ENCODE measurements around the gene PCDHGB4. TPM values are rescaled to one million over a fixed set of nuclear protein-coding genes. Genes with fewer than 3 reads are reported as not detected.
"Not testable (repeated sequence)": the region's sequence is repeated elsewhere in the genome, so short reads cannot be mapped to it uniquely, and the experiment has no call there.

Gene PCDHGB4
- total RNA-seq, 1 experiment from 2014 or later = not detected

- no peak for DNase-seq (ENCODE audit: low spot score)
- in situ Hi-C loops (cut with HindIII; ENCODE audit: low sequenced_read_pairs) = no loop called here
These were observed 31.8 kb downstream of the PCDHGB4 start for GRCh38 chr5:141419074-141419880.

GRCh38 chr5:141420855-141421488 lies 33.5 kb downstream of the PCDHGB4 start, which contains the start of gene PCDHGA11:
PCDHGA11 (plus strand) TSS chr5:141421051; CDS start chr5:141421228, 177 bp downstream.
- DNase-seq (ENCODE audit: low spot score) = no peak
- in situ Hi-C loops (cut with HindIII; ENCODE audit: low sequenced_read_pairs) = no loop called here

GRCh38 chr5:141421489-141421855 lies 34.0 kb downstream of the PCDHGB4 start:
- DNase-seq (ENCODE audit: low spot score) = no peak
- in situ Hi-C loops (cut with HindIII; ENCODE audit: low sequenced_read_pairs) = no loop called here

GRCh38 chr5:141422742-141423291 lies 35.3 kb downstream of the PCDHGB4 start:
- DNase-seq (ENCODE audit: low spot score) = no peak
- in situ Hi-C loops (cut with HindIII; ENCODE audit: low sequenced_read_pairs) = no loop called here

- in situ Hi-C loops (cut with HindIII; ENCODE audit: low sequenced_read_pairs) = no loop called here
- no peak for DNase-seq (ENCODE audit: low spot score)
These were observed 40.4 kb downstream of the PCDHGB4 start for GRCh38 chr5:141427783-141428426.

- in situ Hi-C loops (cut with HindIII; ENCODE audit: low sequenced_read_pairs) = no loop called here
- peak; percentile 23 for DNase-seq (ENCODE audit: low spot score)
These were observed 43.0 kb downstream of the PCDHGB4 start, which contains the start of gene PCDHGA12 for GRCh38 chr5:141430332-141431113. PCDHGA12 (plus strand) TSS chr5:141430507; CDS start chr5:141430760, 253 bp downstream.

GRCh38 chr5:141431286-141431685 lies 43.8 kb downstream of the PCDHGB4 start:
- no peak for DNase-seq (ENCODE audit: low spot score)
- in situ Hi-C loops (cut with HindIII; ENCODE audit: low sequenced_read_pairs) = no loop called here

GRCh38 chr5:141432308-141432707 lies 44.8 kb downstream of the PCDHGB4 start:
- in situ Hi-C loops (cut with HindIII; ENCODE audit: low sequenced_read_pairs); DNase-seq (ENCODE audit: low spot score): not testable (repeated sequence)

GRCh38 chr5:141432726-141433125 lies 45.2 kb downstream of the PCDHGB4 start:
- in situ Hi-C loops (cut with HindIII; ENCODE audit: low sequenced_read_pairs) = not testable (repeated sequence)

GRCh38 chr5:141434006-141434405 lies 46.5 kb downstream of the PCDHGB4 start:
- no peak for DNase-seq (ENCODE audit: low spot score)
- in situ Hi-C loops (cut with HindIII; ENCODE audit: low sequenced_read_pairs) = no loop called here

More at GRCh38 chr5:141432726-141433125, 45.2 kb downstream of the PCDHGB4 start:
- DNase-seq (ENCODE audit: low spot score) = not testable (repeated sequence)

GRCh38 chr5:141437221-141437620 lies 49.7 kb downstream of the PCDHGB4 start:
- in situ Hi-C loops (cut with HindIII; ENCODE audit: low sequenced_read_pairs) = no loop called here

GRCh38 chr5:141439411-141440141 lies 52.1 kb downstream of the PCDHGB4 start:
- DNase-seq (ENCODE audit: low spot score) = peak; percentile 2

More at GRCh38 chr5:141437221-141437620, 49.7 kb downstream of the PCDHGB4 start:
- DNase-seq (ENCODE audit: low spot score) = no peak

More at GRCh38 chr5:141439411-141440141, 52.1 kb downstream of the PCDHGB4 start:
- in situ Hi-C loops (cut with HindIII; ENCODE audit: low sequenced_read_pairs) = no loop called here

Other genes starting within 250 kb of the PCDHGB4 start
- not detected in 2 replicates for gene PCDHB6, start 237.6 kb upstream of the PCDHGB4 start, total RNA-seq (2014; rRNA removed; shearing (Covaris generic))
- not detected in 2 replicates for gene PCDHB7, start 215.1 kb upstream of the PCDHGB4 start, total RNA-seq (2014; rRNA removed; shearing (Covaris generic))
- gene PCDHB8, start 209.9 kb upstream of the PCDHGB4 start, total RNA-seq (2014; rRNA removed; shearing (Covaris generic)) = 0.10 TPM in 1 of 2 replicates, not detected in the other
- gene PCDHB16, start 205.3 kb upstream of the PCDHGB4 start, total RNA-seq (2014; rRNA removed; shearing (Covaris generic)) = 0.25 and 1.3 TPM in 2 replicates
- 0.18 and 7.3 TPM in 2 replicates for gene PCDHB9, start 200.5 kb upstream of the PCDHGB4 start, total RNA-seq (2014; rRNA removed; shearing (Covaris generic))
- 0.44 TPM in 1 of 2 replicates, not detected in the other for gene PCDHB10, start 195.3 kb upstream of the PCDHGB4 start, total RNA-seq (2014; rRNA removed; shearing (Covaris generic))
- gene PCDHB11, start 188.1 kb upstream of the PCDHGB4 start, total RNA-seq (2014; rRNA removed; shearing (Covaris generic)) = 0.10 and 1.4 TPM in 2 replicates
- gene PCDHB12, start 179.0 kb upstream of the PCDHGB4 start, total RNA-seq (2014; rRNA removed; shearing (Covaris generic)) = not detected in 2 replicates
- gene PCDHB13, start 173.8 kb upstream of the PCDHGB4 start, total RNA-seq (2014; rRNA removed; shearing (Covaris generic)) = not detected in 2 replicates
- gene PCDHB14, start 164.4 kb upstream of the PCDHGB4 start, total RNA-seq (2014; rRNA removed; shearing (Covaris generic)) = 0.27 and 0.55 TPM in 2 replicates
- not detected in 2 replicates for gene PCDHB15, start 142.3 kb upstream of the PCDHGB4 start, total RNA-seq (2014; rRNA removed; shearing (Covaris generic))
- gene SLC25A2, start 83.6 kb upstream of the PCDHGB4 start, total RNA-seq (2014; rRNA removed; shearing (Covaris generic)) = not detected in 2 replicates
- 131 and 164 TPM in 2 replicates for gene TAF7, start 66.9 kb upstream of the PCDHGB4 start, total RNA-seq (2014; rRNA removed; shearing (Covaris generic))
- gene PCDHGA1, start 57.2 kb upstream of the PCDHGB4 start, total RNA-seq (2014; rRNA removed; shearing (Covaris generic)) = not detected in 2 replicates
- gene PCDHGA2, start 48.9 kb upstream of the PCDHGB4 start, total RNA-seq (2014; rRNA removed; shearing (Covaris generic)) = not detected in 2 replicates
- not detected in 2 replicates for gene PCDHGA3, start 43.9 kb upstream of the PCDHGB4 start, total RNA-seq (2014; rRNA removed; shearing (Covaris generic))
- gene PCDHGB1, start 37.6 kb upstream of the PCDHGB4 start, total RNA-seq (2014; rRNA removed; shearing (Covaris generic)) = not detected in 2 replicates
- 0.06 TPM in 1 of 2 replicates, not detected in the other for gene PCDHGA4, start 32.7 kb upstream of the PCDHGB4 start, total RNA-seq (2014; rRNA removed; shearing (Covaris generic))
- 0.18 TPM in 1 of 2 replicates, not detected in the other for gene PCDHGB2, start 27.7 kb upstream of the PCDHGB4 start, total RNA-seq (2014; rRNA removed; shearing (Covaris generic))
- gene PCDHGA5, start 23.5 kb upstream of the PCDHGB4 start, total RNA-seq (2014; rRNA removed; shearing (Covaris generic)) = 0.24 TPM in 1 of 2 replicates, not detected in the other
- gene PCDHGB3, start 17.5 kb upstream of the PCDHGB4 start, total RNA-seq (2014; rRNA removed; shearing (Covaris generic)) = not detected in 2 replicates
- gene PCDHGA6, start 13.8 kb upstream of the PCDHGB4 start, total RNA-seq (2014; rRNA removed; shearing (Covaris generic)) = 0.92 TPM in 1 of 2 replicates, not detected in the other
- not detected in 2 replicates for gene PCDHGA7, start 5.0 kb upstream of the PCDHGB4 start, total RNA-seq (2014; rRNA removed; shearing (Covaris generic))
- gene PCDHGA8, start 4.9 kb downstream of the PCDHGB4 start, total RNA-seq (2014; rRNA removed; shearing (Covaris generic)) = not detected in 2 replicates
- not detected in 2 replicates for gene PCDHGB5, start 10.2 kb downstream of the PCDHGB4 start, total RNA-seq (2014; rRNA removed; shearing (Covaris generic))
- not detected in 2 replicates for gene PCDHGA9, start 15.1 kb downstream of the PCDHGB4 start, total RNA-seq (2014; rRNA removed; shearing (Covaris generic))
- gene PCDHGB6, start 20.3 kb downstream of the PCDHGB4 start, total RNA-seq (2014; rRNA removed; shearing (Covaris generic)) = not detected in 2 replicates
- gene PCDHGA10, start 25.3 kb downstream of the PCDHGB4 start, total RNA-seq (2014; rRNA removed; shearing (Covaris generic)) = 0.31 and 0.71 TPM in 2 replicates
- 0.68 TPM in 1 of 2 replicates, not detected in the other for gene PCDHGB7, start 30.0 kb downstream of the PCDHGB4 start, total RNA-seq (2014; rRNA removed; shearing (Covaris generic))
- not detected in 2 replicates for gene PCDHGA11, start 33.4 kb downstream of the PCDHGB4 start, total RNA-seq (2014; rRNA removed; shearing (Covaris generic))
- gene PCDHGA12, start 42.8 kb downstream of the PCDHGB4 start, total RNA-seq (2014; rRNA removed; shearing (Covaris generic)) = not detected in 2 replicates
- gene PCDHGC3, start 88.3 kb downstream of the PCDHGB4 start, total RNA-seq (2014; rRNA removed; shearing (Covaris generic)) = 1.0 and 7.7 TPM in 2 replicates
- not detected in 2 replicates for gene PCDHGC4, start 97.3 kb downstream of the PCDHGB4 start, total RNA-seq (2014; rRNA removed; shearing (Covaris generic))
- gene PCDHGC5, start 101.4 kb downstream of the PCDHGB4 start, total RNA-seq (2014; rRNA removed; shearing (Covaris generic)) = 0.14 and 0.18 TPM in 2 replicates
- gene DIAPH1, start 231.3 kb downstream of the PCDHGB4 start, total RNA-seq (2014; rRNA removed; shearing (Covaris generic)) = 23.5 and 34.0 TPM in 2 replicates
- gene HDAC3, start 249.2 kb downstream of the PCDHGB4 start, total RNA-seq (2014; rRNA removed; shearing (Covaris generic)) = 105 and 117 TPM in 2 replicates
- 9.9 and 21.2 TPM in 2 replicates for gene RELL2, start 249.3 kb downstream of the PCDHGB4 start, total RNA-seq (2014; rRNA removed; shearing (Covaris generic))

All from G401 (cell line).